Endothelial cell of umbilical vein (primary cell): ENCODE measurements around the gene MARF1.

ENCODE experiments used
- EZH2 ChIP-seq: IDR thresholded peaks from 2 replicates; pipeline ENCODE4 v1.6.1; 2012; ENCODE audit warnings: borderline replicate concordance, low read depth, mild to moderate bottlenecking, moderate library complexity, low read length, inconsistent platforms; ENCODE audit not compliant: severe bottlenecking
- GATA2 ChIP-seq: IDR thresholded peaks from 2 replicates; pipeline ENCODE4 v1.7.0; 2011; ENCODE audit warnings: low read depth, mild to moderate bottlenecking, moderate library complexity, mixed read lengths, low read length; ENCODE audit not compliant: insufficient read length, insufficient read depth
- JUN ChIP-seq: IDR thresholded peaks from 2 replicates; pipeline ENCODE4 v1.6.1; 2011; ENCODE audit warnings: borderline replicate concordance, low read depth; ENCODE audit not compliant: insufficient read length, insufficient read depth
- MYC ChIP-seq: IDR thresholded peaks from one replicate; pipeline ENCODE4 v1.6.1; 2011; ENCODE audit warnings: mild to moderate bottlenecking, low read depth, low read length
- POLR2A ChIP-seq: IDR thresholded peaks from 2 replicates; pipeline ENCODE4 v1.6.1; 2012; ENCODE audit warnings: low read depth, mild to moderate bottlenecking, control low read depth, low read length
- POLR2AphosphoS5 ChIP-seq: IDR thresholded peaks from 2 replicates; pipeline ENCODE4 v1.6.1; 2012; ENCODE audit warnings: low read depth, mild to moderate bottlenecking, control low read depth, low read length, moderate library complexity; ENCODE audit not compliant: insufficient read depth
- TF ChIP-seq, protein P1 (sequence below), 2 donors: IDR thresholded peaks; 1 replicate in 1 of 2; 2 replicates in 1 of 2; pipeline ENCODE4 v1.5.1; 2011; ENCODE audit warnings: low read length in 2 of 2, mild to moderate bottlenecking in 2 of 2, moderate library complexity in 2 of 2, control low read depth in 1 of 2, inconsistent platforms in 1 of 2, low read depth in 1 of 2; ENCODE audit not compliant: insufficient read depth in 1 of 2; ENCODE audit errors: extremely low read depth in 1 of 2
- TF ChIP-seq, protein P2 (sequence below): IDR thresholded peaks from 2 replicates; pipeline ENCODE4 v1.6.1; 2011; ENCODE audit not compliant: insufficient read depth, insufficient read length

DNA sequence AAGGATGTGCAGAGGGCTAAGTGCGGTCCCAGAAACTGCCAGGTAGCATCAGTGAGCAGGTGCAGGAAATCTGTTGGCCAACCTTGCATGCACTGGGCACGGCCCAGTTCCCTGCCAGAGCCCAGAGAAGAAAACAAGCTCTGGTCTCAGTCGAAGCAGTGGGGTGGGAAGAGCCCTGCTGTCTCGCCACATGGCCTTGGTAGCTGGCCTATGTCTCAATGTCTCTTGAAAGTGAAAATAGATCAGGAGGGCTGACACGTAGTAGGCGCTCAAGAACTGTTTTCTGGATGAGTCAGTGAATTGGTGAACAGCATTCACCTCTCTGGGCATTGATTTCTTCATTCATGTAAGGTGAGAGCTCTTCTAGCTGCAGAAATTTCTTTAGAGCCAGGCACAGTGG is 90.4 kb downstream of the MARF1 start:
- TF ChIP-seq POLR2AphosphoS5 (no peak), JUN (no peak), POLR2A (no peak), EZH2 (no peak), MYC (no peak), GATA2 (no peak)
- TF ChIP-seq, protein P1, sequence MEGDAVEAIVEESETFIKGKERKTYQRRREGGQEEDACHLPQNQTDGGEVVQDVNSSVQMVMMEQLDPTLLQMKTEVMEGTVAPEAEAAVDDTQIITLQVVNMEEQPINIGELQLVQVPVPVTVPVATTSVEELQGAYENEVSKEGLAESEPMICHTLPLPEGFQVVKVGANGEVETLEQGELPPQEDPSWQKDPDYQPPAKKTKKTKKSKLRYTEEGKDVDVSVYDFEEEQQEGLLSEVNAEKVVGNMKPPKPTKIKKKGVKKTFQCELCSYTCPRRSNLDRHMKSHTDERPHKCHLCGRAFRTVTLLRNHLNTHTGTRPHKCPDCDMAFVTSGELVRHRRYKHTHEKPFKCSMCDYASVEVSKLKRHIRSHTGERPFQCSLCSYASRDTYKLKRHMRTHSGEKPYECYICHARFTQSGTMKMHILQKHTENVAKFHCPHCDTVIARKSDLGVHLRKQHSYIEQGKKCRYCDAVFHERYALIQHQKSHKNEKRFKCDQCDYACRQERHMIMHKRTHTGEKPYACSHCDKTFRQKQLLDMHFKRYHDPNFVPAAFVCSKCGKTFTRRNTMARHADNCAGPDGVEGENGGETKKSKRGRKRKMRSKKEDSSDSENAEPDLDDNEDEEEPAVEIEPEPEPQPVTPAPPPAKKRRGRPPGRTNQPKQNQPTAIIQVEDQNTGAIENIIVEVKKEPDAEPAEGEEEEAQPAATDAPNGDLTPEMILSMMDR (IDR thresholded peaks at IDR 0.05; ENCODE audit: extremely low read depth in 1 of 2, insufficient read depth in 1 of 2, low read depth in 1 of 2, low read length in 2 of 2): no peak
- TF ChIP-seq, protein P2, sequence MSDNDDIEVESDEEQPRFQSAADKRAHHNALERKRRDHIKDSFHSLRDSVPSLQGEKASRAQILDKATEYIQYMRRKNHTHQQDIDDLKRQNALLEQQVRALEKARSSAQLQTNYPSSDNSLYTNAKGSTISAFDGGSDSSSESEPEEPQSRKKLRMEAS: no peak
